ENCODE results near the gene GRM4. TPM values are rescaled to one million over a fixed set of nuclear protein-coding genes. Genes with fewer than 3 reads are reported as not detected.
"Not testable (repeated sequence)": the region's sequence is repeated elsewhere in the genome, so short reads cannot be mapped to it uniquely, and the experiment has no call there.

GRM4 gene
- total RNA-seq, 1 experiment from 2014 or later = not detected

- Histone ChIP-seq H3K36me3 (no peaks in the 10 kb centered on the region), H3K4me3 (no peak overlapping the region), H3K9me3 (no peaks in the 10 kb centered on the region), H3K27me3 (no peaks in the 10 kb centered on the region)
- no peak for DNase-seq
These were observed 126.8 kb downstream of the GRM4 start for GRCh38 chr6:34018961-34019606.

DNA sequence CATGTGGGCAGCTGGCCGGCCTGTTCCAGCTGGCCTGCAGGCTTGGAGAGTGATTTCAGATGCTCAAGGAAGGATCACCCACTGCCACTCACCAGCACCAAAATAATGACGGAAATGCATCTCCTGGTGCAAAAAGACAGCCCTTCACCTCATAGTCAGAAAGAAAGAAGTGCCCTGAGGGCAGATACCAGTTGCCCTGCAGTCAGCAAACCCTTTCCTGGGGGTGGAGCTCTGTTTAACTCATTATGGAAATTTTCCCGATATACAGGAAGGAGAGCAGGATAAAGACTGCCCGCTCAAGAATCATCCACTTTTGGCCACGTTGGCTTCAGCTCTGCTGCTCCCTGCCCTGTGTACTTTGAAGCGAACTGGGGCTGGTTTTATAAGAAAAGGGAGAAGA, 127.9 kb downstream of the GRM4 start:
- H3K9me3 ChIP-seq = no peaks in the 10 kb centered on the region
- H3K27me3 ChIP-seq = no peaks in the 10 kb centered on the region
- no peak for DNase-seq
- H3K36me3 ChIP-seq = no peaks in the 10 kb centered on the region
- H3K4me3 ChIP-seq = no peak overlapping the region

DNA sequence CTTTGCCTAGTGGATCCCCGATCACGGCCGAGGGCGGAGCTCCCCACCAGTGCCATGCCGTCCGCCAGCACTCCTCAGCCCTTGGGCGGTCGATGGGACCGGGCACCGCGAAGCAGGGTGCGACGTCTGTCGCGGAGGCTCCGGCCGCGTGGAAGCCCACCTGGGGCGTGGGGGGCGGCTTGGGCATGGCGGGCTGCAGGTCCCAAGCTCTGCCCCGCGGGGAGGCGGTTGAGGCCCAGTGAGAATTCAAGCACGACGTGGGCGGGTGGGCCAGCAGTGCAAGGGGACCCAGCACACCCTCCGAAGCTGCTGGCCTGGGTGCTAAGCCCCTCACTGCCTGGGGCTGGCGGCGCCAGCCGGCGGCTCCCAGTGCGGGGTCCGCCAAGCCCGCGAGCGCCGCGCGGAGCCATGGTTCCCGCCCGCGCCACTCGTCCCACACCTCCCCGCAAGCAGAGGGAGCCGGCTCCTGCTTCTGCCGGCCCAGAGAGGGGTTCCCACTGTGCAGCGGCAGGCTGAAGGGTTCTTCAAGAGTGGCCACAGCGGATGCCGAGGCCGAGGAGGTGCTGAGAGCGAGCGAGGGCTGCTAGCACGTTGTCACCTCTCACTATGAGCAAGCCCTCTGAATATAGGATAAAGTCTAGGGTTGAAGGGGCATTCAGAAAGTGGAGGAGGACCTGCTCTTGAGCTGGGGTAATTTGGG, 128.6 kb downstream of the GRM4 start:
- Histone ChIP-seq H3K9me3 (no peaks in the 10 kb centered on the region), H3K36me3 (no peaks in the 10 kb centered on the region), H3K4me3 (no peak overlapping the region), H3K27me3 (no peaks in the 10 kb centered on the region)
- DNase-seq = no peak

GRCh38 chr6:34016573-34016972, 129.3 kb downstream of the GRM4 start:
- H3K36me3 ChIP-seq, H3K27me3 ChIP-seq, H3K4me3 ChIP-seq, DNase-seq, H3K9me3 ChIP-seq: not testable (repeated sequence)

DNA sequence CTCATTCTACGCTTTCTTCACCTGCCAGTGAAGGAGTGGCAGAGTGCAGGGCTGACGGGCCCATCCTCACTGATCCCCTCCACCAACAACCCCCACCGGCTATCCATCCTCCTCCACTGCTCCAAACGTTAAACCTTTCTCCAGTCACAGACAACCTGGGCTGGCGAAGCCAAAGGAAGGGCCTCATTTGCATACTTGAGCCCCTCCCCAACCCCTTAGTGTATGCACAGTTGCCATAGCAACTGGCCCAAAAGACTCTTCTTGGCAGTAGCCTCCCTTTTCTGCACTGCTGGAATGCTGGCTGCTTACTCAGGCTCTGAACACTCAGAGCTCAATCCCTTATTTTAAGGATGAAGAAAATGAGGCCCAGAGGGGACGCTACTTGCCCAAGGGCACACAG, 130.3 kb downstream of the GRM4 start:
- no peaks in the 10 kb centered on the region for H3K9me3 ChIP-seq
- H3K4me3 ChIP-seq = no peak overlapping the region
- H3K27me3 ChIP-seq = no peaks in the 10 kb centered on the region
- H3K36me3 ChIP-seq = no peaks in the 10 kb centered on the region
- no peak for DNase-seq

DNA sequence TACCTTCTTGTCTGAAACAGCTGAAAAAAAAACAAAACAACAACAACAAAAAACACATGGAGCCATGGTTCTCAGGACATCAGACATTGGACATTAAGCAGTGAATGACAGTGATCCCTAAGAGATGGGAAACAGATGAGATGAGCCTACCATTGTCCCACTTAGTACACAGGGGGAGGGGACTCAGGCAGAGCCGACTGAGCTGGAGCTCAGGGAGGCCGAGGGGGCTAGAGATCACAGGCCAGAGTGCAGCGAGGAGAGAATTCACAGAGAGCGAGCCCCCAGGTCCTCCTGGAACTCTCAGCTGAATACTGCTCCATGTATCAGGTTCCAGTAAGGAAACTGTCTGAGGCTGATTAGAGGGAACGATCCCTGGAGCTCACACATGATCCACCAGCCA, 134.6 kb downstream of the GRM4 start:
- Histone ChIP-seq H3K27me3 (no peaks in the 10 kb centered on the region), H3K4me3 (no peak overlapping the region), H3K36me3 (no peaks in the 10 kb centered on the region), H3K9me3 (no peaks in the 10 kb centered on the region)
- no peak for DNase-seq

GRCh38 chr6:34005901-34006531, 139.9 kb downstream of the GRM4 start:
- H3K36me3 ChIP-seq = no peaks in the 10 kb centered on the region
- no peak overlapping the region for H3K4me3 ChIP-seq
- DNase-seq = no peak
- no peaks in the 10 kb centered on the region for H3K27me3 ChIP-seq
- no peaks in the 10 kb centered on the region for H3K9me3 ChIP-seq

DNA sequence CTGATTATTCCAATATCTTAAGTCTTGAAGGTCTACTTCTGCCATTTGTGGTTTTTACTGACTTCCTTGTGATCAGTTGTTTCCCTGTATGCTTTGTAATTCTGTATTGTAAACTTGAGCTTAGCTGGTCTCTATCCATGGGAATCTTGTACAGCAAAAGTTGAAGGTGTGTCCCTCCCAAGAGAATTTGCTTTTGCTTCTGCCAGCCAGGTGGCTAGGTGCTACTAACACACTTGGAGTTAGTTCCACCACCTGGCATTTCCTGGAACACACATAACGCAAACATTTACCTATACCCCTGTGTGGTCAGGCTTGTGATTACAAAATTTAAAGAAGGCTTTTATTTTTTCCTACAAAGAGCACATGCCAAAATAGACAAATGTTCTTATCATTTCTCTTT, 141.2 kb downstream of the GRM4 start:
- Histone ChIP-seq H3K36me3 (no peaks in the 10 kb centered on the region), H3K27me3 (no peaks in the 10 kb centered on the region), H3K4me3 (no peak overlapping the region), H3K9me3 (no peaks in the 10 kb centered on the region)
- DNase-seq = no peak

- Histone ChIP-seq H3K9me3 (no peaks in the 10 kb centered on the region), H3K36me3 (no peaks in the 10 kb centered on the region), H3K4me3 (no peak overlapping the region), H3K27me3 (no peaks in the 10 kb centered on the region)
- no peak for DNase-seq
These were observed 141.9 kb downstream of the GRM4 start for GRCh38 chr6:34003962-34004361.

DNA sequence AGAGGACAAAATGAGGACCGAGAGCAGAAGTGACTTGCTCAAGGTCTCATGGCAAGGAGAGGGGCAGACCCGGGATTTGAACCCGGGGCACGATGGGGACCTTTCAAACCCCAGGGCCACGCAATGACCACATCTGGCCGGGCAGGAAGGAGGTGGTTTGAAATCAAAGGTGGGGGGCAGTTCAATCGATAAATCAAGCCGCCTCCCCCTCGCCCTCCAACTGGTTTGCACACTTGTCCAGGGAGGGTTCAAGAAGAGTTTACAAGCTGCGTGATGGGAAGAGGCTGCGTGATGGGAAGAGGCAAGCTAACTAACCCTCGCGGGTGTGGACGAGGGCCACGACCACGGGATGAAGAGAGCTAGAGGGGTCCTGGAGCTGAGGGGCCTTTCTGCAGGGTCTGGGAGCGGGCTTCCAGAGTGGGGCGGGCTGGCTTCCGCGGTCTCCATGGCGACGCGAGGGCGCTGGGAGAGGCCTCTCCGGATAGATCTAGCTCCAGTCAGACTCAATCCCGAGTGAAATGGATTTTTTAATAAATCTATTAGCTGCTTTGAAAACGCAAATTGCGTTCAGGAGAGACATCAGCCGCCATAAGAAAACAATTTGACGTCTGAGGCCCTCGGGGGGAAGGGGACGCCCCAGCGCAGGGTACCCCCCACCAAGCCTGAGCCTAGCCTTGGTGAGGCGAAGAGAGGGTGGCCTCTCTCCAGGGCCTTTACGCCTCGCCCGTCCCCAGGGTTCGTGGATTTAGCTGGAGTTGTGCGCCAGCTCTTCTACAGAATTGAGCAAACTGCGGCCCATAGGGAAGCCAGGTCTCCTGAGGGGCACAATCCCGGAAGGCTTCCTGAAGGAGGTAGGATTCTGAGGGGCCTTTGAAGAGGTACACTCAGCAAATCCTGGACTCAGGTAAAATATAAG, 143.9 kb downstream of the GRM4 start:
- DNase-seq = no peak
- Histone ChIP-seq H3K36me3 (no peaks in the 10 kb centered on the region), H3K27me3 (no peaks in the 10 kb centered on the region), H3K9me3 (no peaks in the 10 kb centered on the region), H3K4me3 (no peak overlapping the region)

DNA sequence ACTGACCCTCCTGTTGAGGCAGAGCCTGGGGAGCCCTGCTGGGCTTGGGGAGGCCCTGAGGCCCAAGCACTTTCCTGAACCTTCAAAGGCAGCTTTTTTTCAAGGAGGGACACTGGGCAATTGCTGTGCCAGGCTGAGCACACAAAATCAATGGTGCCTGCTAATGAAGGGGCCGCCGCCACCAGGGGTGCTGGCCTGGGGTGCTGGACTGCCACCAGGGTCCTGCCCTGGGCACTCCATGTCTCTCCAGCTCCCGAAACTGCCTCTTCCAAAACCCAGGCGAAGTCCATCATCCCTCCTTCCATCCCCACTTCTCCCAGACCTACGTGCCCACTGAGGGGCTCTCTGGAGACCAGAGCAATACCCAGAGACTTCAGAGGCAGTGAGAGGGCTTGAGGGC, 145.6 kb downstream of the GRM4 start:
- H3K36me3 ChIP-seq = no peaks in the 10 kb centered on the region
- H3K9me3 ChIP-seq = no peaks in the 10 kb centered on the region
- H3K4me3 ChIP-seq = no peak overlapping the region
- DNase-seq = no peak
- no peaks in the 10 kb centered on the region for H3K27me3 ChIP-seq

DNA sequence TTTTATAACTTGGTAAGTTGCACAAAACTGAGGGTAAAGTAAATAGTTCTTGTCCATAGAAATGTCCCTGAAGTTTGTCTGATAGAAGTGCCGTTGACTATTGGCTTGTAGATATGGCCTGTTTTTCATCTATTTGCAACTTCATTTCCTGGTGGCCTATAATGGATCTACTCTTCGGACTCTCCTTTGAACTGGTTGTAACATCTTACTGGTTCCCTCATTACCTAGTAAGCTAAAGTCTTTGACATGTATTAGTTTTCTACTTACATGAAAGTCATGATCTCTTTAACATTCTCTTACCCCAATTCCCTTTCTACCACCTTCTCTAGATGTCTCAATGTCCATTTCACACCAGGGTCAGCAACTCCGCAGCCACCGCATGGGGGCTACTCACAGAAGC, 146.3 kb downstream of the GRM4 start:
- no peak overlapping the region for H3K4me3 ChIP-seq
- no peaks in the 10 kb centered on the region for H3K36me3 ChIP-seq
- no peaks in the 10 kb centered on the region for H3K27me3 ChIP-seq
- DNase-seq = no peak
- H3K9me3 ChIP-seq = no peaks in the 10 kb centered on the region

- H3K36me3 ChIP-seq = no peaks in the 10 kb centered on the region
- no peak for DNase-seq
- no peaks in the 10 kb centered on the region for H3K27me3 ChIP-seq
- no peak overlapping the region for H3K4me3 ChIP-seq
- H3K9me3 ChIP-seq = no peaks in the 10 kb centered on the region
These were observed 147.2 kb downstream of the GRM4 start for GRCh38 chr6:33998660-33999059.

GRCh38 chr6:33997265-33997664, 148.6 kb downstream of the GRM4 start:
- Histone ChIP-seq H3K9me3 (no peaks in the 10 kb centered on the region), H3K27me3 (no peaks in the 10 kb centered on the region), H3K4me3 (no peak overlapping the region), H3K36me3 (no peaks in the 10 kb centered on the region)
- DNase-seq = no peak

DNA sequence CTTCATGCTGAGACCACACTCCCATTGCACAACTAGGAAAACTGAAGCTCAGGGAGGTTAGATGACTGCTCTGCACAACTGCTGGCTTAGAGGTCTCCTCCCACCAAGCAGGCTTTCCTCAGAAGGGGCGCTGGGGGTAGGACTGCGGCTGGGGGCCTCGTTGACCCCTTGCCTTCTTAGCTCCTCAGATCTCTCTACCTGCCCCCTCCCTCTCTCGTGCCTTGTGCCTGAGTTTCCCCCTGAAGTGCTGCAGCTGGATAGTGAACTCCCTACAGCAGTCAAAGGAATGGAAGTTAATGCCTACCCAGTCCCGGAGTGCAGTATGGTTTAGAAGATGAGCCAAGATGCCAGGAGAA, 149.8 kb downstream of the GRM4 start:
- Histone ChIP-seq H3K36me3 (no peaks in the 10 kb centered on the region), H3K27me3 (no peaks in the 10 kb centered on the region), H3K9me3 (no peaks in the 10 kb centered on the region), H3K4me3 (no peak overlapping the region)
- no peak for DNase-seq

- Histone ChIP-seq H3K4me3 (no peak overlapping the region), H3K36me3 (no peaks in the 10 kb centered on the region), H3K27me3 (no peaks in the 10 kb centered on the region), H3K9me3 (no peaks in the 10 kb centered on the region)
- DNase-seq = no peak
These were observed 150.4 kb downstream of the GRM4 start for GRCh38 chr6:33995309-33996119.

All from MG63 (cell line).